Sigmoid colon (tissue), 3 donors: ENCODE results near the gene KCNJ9.

Source experiments
- CTCF ChIP-seq, 4 experiments: fragments of 450-650 bp in 3 of 4; fragments of 200-600 bp in 1 of 4; IDR thresholded peaks; one replicate each; pipeline ENCODE4 v1.5.1; 2016 to 2019; ENCODE audit warnings: antibody characterized with exemption in 4 of 4, mild to moderate bottlenecking in 3 of 4, moderate library complexity in 2 of 4
- POLR2A ChIP-seq, 2 donors: fragments of 450-650 bp; IDR thresholded peaks; one replicate each; pipeline ENCODE4 v1.6.1; 2016; ENCODE audit warnings: antibody characterized with exemption in 2 of 2, mild to moderate bottlenecking in 2 of 2, moderate library complexity in 2 of 2

GRCh38 chr1:160113407-160113806 is 32.1 kb downstream of the KCNJ9 start:
- no peak for TF ChIP-seq CTCF (IDR thresholded peaks at IDR 0.05)
- TF ChIP-seq POLR2A (IDR thresholded peaks at IDR 0.05), result no peak
